ENCODE results near the gene SPPL2B. TPM values are rescaled to one million over a fixed set of nuclear protein-coding genes. Genes with fewer than 3 reads are reported as not detected.

Gene SPPL2B
- polyA plus RNA-seq, 3 donors = 5.7 to 64.9 (median 8.7) TPM

DNA sequence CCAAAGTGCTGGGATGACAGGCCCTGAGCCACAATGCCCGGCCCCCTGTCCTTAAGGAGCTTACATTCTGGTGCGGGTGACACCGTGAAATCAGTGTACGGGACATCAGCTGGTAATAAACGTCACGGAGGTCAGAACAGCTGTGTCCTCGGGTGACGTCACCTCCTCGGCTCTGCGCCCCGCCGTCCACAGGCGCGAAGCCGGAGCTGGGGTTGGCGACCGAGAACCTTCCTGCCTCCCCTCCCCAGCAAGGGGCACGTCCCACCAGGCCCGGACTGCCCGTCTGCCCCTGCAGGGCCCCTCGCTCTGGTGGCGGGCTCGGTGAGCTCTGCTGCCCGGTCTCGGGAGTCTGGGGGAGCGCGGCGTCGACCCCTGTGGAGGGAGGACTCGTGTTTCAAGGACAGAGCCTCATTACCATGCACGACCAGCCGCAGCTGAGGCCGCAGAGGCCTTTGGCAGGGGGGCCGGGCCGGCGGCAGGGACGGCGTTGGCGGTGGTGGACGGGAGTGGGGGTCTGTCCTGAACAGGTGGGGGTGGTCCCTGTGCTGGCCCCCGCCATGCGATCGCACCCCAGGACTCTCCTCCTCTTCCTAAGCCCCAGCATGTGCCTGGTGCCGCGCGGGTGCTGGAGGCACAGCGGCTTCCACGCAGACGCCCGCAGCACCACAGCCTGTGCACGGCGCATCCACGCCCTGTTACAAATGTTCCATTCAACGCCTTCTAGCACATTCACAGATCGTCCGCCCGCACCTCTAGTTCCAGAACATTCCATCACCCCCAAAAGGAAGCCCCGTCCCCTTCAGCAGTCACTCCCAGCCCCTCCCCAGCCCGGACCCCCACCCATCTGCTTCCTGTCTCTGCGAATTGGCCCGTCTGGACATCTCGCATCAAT is 25.9 kb upstream of the SPPL2B start:
- peak overlapping the region; percentile 37 to 84 for H3K4me3 Mint-ChIP-seq
- H3K27me3 Mint-ChIP-seq (ENCODE audit: low read depth in 3 of 3) = peaks cover 64 to 80% (median 76%) of the 10 kb centered on the region in 3 donors
- Histone ChIP-seq H2AFZ (ENCODE audit: insufficient read depth, low read depth, low read length, poor library complexity, severe bottlenecking) (no peak overlapping the region), H3K27me3 (ENCODE audit: control insufficient read depth in 2 of 2, insufficient read depth in 2 of 2, low read length in 2 of 2) (peaks cover 37 to 72% of the 10 kb centered on the region in 2 donors), H3K4me2 (replicated peaks; ENCODE audit: extremely low read depth, low read length, poor library complexity, severe bottlenecking) (peak overlapping the region; percentile 30), H3K36me3 (replicated peaks in 1 of 2; ENCODE audit: control insufficient read depth in 1 of 2, insufficient read depth in 2 of 2, low read length in 2 of 2) (no peaks in the 10 kb centered on the region), H3K27ac (ENCODE audit: low read depth in 1 of 2, low read length in 2 of 2) (no peak overlapping the region), H3K9me3 (replicated peaks in 1 of 2; ENCODE audit: control insufficient read depth in 1 of 2, insufficient read depth in 1 of 2, low read length in 2 of 2) (peaks cover 0 to 7% of the 10 kb centered on the region in 2 donors), H3K4me3 (replicated peaks in 1 of 3; ENCODE audit: low read depth in 2 of 3, low read length in 3 of 3) (peak overlapping the region in 1 of 3 experiments; percentile 4), H4K20me1 (ENCODE audit: insufficient read depth, low read length) (peaks cover 26% of the 10 kb centered on the region), H3K9ac (ENCODE audit: insufficient read depth, low read length, poor library complexity, severe bottlenecking) (no peak overlapping the region), H3K79me2 (ENCODE audit: insufficient read depth, low read length) (no peaks in the 10 kb centered on the region), H3K4me1 (ENCODE audit: control insufficient read depth in 1 of 2, insufficient read depth in 2 of 2, low read length in 2 of 2) (peaks cover 22 to 42% of the 10 kb centered on the region in 2 donors)
- TF ChIP-seq, protein P1, sequence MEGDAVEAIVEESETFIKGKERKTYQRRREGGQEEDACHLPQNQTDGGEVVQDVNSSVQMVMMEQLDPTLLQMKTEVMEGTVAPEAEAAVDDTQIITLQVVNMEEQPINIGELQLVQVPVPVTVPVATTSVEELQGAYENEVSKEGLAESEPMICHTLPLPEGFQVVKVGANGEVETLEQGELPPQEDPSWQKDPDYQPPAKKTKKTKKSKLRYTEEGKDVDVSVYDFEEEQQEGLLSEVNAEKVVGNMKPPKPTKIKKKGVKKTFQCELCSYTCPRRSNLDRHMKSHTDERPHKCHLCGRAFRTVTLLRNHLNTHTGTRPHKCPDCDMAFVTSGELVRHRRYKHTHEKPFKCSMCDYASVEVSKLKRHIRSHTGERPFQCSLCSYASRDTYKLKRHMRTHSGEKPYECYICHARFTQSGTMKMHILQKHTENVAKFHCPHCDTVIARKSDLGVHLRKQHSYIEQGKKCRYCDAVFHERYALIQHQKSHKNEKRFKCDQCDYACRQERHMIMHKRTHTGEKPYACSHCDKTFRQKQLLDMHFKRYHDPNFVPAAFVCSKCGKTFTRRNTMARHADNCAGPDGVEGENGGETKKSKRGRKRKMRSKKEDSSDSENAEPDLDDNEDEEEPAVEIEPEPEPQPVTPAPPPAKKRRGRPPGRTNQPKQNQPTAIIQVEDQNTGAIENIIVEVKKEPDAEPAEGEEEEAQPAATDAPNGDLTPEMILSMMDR (IDR thresholded peaks at IDR 0.05) = no peak
- DNase-seq = peak; percentile 71 to 83 (median 80)
- H3K9me3 Mint-ChIP-seq = peaks cover 0 to 36% (median 14%) of the 10 kb centered on the region in 7 donors
- 3% methylated on average over 51 of the region's 62 CpGs for WGBS (ENCODE audit: insufficient coverage)
- intact Hi-C loops (cut with micrococcal nuclease) = no loop called here
- H3K36me3 Mint-ChIP-seq = peaks cover 9 to 20% of the 10 kb centered on the region in 2 donors
- H3K4me1 Mint-ChIP-seq = peaks cover 40% of the 10 kb centered on the region
- peak overlapping the region in 5 of 7 donors; percentile 12 to 75 (median 42) for H3K27ac Mint-ChIP-seq

DNA sequence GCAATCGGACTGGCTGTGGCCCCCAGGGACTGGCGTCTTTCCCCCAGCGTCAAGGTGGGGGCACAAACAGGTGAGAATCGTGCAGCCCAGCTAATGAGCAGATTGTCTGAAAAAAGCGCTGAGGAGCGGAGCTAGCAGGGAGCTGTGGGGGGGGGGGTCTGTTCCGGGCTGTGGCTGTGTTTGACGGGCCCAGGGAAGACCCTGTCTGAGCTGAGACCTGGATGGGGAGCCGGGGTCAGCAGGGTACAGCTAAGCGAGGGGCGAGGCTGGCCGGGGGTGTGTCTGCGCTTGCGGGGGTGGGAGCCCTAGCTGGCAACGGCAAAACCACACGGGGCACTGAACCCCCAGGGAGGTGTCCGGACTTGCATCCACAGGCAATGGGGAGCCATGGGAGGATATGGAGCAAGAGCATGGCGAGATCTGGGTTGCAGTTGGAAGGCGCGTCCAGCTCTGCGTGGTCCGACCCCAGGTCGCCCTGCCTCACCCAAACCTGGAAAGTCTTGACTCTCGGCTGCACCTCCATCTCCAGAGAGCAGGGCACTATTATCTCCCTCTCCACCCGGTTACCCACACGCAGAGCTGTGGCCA is 25.2 kb upstream of the SPPL2B start:
- 43% methylated on average over 17 of the region's 26 CpGs for WGBS (ENCODE audit: insufficient coverage)
- no peaks in the 10 kb centered on the region for H3K36me3 ChIP-seq (replicated peaks in 1 of 2; ENCODE audit: control insufficient read depth in 1 of 2, insufficient read depth in 2 of 2, low read length in 2 of 2)
- Mint-ChIP-seq H3K4me3 (peak overlapping the region; percentile 37 to 84), H3K27ac (peak overlapping the region in 2 of 7 donors; percentile 12 to 42), H3K27me3 (ENCODE audit: low read depth in 3 of 3) (peaks cover 67 to 83% (median 80%) of the 10 kb centered on the region in 3 donors), H3K4me1 (peaks cover 42% of the 10 kb centered on the region), H3K9me3 (peaks cover 0 to 36% (median 14%) of the 10 kb centered on the region in 7 donors), H3K36me3 (peaks cover 9 to 20% of the 10 kb centered on the region in 2 donors)
- no peak for DNase-seq
- intact Hi-C loops (cut with micrococcal nuclease) = no loop called here
- no peak overlapping the region for H3K4me3 ChIP-seq (replicated peaks in 1 of 3; ENCODE audit: low read depth in 2 of 3, low read length in 3 of 3)
- H3K9ac ChIP-seq (ENCODE audit: insufficient read depth, low read length, poor library complexity, severe bottlenecking) = no peak overlapping the region
- H3K27ac ChIP-seq (ENCODE audit: low read depth in 1 of 2, low read length in 2 of 2) = no peak overlapping the region
- TF ChIP-seq, protein P1 (IDR thresholded peaks at IDR 0.05) = no peak
- no peaks in the 10 kb centered on the region for H3K79me2 ChIP-seq (ENCODE audit: insufficient read depth, low read length)
- no peak overlapping the region for H2AFZ ChIP-seq (ENCODE audit: insufficient read depth, low read depth, low read length, poor library complexity, severe bottlenecking)
- H3K9me3 ChIP-seq (replicated peaks in 1 of 2; ENCODE audit: control insufficient read depth in 1 of 2, insufficient read depth in 1 of 2, low read length in 2 of 2) = peaks cover 0 to 7% of the 10 kb centered on the region in 2 donors
- no peak overlapping the region for H3K4me2 ChIP-seq (replicated peaks; ENCODE audit: extremely low read depth, low read length, poor library complexity, severe bottlenecking)
- H3K4me1 ChIP-seq (ENCODE audit: control insufficient read depth in 1 of 2, insufficient read depth in 2 of 2, low read length in 2 of 2) = peaks cover 26 to 48% of the 10 kb centered on the region in 2 donors
- peaks cover 26% of the 10 kb centered on the region for H4K20me1 ChIP-seq (ENCODE audit: insufficient read depth, low read length)
- H3K27me3 ChIP-seq (ENCODE audit: control insufficient read depth in 2 of 2, insufficient read depth in 2 of 2, low read length in 2 of 2) = peaks cover 40 to 77% of the 10 kb centered on the region in 2 donors

Measured in CD14-positive monocyte (primary cell).